Measurements from ENCODE around the gene UBASH3A.

The UBASH3A gene

DNA sequence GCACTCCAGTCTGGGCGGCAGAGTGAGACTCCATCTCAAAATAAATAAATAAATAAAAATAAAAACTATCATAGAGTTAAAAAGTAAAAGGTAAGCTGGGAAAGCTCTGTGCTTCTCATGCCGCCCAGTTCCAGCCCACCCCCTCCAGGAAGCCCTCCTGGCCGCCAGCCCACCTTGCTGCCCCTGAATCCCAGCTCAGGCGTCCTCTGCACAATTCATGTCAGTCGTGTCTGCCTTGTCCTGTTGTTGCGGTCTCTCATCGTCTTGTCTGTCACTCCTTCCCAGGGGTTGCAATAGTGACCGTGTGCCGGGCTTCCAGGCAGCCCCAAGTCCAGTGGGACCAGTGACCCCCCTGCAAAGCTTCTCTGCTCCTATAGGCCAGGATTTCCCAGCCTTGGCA lies 48.2 kb downstream of the UBASH3A start:
- DNase-seq (ENCODE audit: low read depth): no peak

DNA sequence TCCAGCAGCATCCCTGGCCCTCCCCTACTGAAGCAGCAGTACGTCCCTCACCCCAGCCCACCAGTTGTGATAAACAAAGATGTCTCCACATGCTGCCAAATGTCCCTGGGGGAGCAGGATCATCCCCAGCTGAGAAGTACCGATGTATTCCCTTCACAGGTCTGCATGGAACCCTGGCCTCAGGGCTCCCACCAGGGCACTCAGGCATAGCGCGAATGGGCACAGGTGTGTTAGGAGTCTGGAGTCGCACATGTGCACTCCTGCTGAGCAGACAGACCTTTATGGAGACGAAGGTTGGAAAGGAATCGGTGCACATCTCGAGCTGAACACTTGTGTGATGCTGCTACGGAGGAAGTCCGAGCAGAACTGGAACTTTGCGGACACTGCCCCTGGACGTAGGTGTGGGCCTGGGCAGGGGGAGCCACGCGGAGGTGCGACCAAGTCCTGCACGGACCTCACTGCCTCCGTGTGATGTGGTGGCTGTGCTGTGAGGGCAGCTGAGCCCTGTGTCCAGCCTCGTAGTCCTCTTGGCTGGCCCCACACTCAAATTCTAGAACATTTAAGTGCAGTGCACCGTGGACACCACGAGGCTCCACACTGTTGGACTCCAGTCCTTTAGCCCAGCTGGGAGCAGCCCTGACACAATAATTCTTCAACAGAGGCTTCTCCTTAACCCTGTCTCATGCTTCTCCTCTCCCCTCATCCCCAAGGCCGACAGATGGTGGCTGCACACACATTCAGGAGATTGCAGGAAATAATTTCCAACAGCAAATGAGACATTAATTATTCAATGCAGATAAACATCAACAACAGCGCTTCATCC lies 48.9 kb downstream of the UBASH3A start:
- no peak for DNase-seq (ENCODE audit: low read depth)

DNA sequence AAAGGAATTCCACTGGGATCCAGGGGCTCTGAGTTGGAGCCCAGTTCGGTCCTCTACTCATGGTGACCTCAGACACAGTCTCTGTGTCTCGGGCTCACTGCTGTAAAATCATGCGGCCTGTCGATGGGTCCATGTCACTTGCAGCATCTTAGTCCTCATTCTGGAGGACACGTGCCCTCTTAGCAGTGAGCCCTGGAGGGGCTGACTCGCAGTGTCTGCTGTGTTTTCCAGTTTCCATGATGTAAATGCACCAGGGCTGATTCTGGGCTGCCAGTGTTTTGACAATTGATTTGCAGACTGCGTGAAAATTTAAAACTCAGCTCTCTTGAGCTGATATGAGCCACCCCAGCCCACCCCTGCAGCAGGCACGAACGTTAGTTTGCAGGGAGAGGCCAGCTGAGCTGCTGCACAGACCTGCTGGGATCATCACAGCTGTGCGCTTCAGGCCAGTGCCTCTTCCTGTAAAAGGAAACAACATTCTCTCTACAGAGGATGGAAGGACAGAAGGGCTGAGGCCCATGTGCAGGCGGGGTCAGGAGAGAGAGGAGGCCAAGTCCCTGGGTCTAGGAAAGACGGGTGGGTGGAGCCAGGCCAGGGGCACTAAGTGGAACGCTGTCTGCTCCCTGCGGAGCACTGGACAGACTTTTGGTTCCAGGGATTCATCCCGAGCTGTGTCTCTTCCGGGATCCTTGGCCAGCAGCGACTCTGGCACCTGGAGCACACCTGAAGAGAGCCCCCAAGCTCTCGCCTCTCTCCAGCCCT lies 49.7 kb downstream of the UBASH3A start:
- DNase-seq (ENCODE audit: low read depth): no peak

DNA sequence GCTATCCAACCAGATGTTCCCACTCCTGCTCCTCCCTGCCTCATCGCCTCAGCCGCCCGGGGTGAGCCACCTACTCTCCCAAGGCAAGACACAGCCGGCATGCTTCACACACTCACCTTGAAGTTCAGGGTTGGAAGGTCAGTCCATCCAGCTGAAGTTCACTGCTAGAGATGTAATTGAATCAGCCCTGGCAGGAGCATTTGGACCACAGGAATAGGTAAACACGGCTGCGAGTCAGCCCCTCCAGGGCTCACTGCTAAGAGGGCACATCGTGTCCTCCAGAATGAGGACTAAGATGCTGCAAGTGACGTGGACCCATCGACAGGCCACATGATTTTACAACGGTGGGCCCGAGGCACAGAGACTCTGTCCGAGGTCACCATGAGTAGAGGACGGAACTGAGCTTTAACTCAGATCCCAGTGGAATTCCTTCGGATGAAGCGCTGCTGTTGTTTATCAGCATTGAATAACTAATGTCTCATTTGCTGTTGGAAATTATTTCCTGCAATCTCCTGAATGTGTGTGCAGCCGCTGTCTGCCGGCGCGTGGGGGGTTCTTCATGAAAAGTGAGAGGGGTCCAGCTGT lies 50.4 kb downstream of the UBASH3A start:
- DNase-seq (ENCODE audit: low read depth): no peak

DNA sequence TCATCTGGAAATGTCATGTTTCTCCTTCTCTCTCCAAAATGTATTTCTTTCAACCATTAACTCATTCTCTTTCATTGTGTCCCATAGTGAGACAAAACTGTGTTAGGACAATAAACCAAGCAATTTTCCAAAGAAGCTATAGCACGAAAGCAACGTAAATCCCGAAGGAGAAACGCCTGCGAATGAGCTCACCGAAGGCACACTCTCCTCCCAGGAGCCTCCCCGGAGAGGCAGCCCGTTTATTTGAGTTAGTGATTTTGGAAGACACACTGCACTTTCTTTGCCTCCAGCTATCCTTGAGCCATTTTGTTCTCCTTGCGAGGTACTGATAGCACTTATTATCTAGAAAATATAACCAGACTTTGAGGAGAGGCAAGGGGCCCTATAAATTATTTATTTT lies 51.1 kb downstream of the UBASH3A start:
- no peak for DNase-seq (ENCODE audit: low read depth)

DNA sequence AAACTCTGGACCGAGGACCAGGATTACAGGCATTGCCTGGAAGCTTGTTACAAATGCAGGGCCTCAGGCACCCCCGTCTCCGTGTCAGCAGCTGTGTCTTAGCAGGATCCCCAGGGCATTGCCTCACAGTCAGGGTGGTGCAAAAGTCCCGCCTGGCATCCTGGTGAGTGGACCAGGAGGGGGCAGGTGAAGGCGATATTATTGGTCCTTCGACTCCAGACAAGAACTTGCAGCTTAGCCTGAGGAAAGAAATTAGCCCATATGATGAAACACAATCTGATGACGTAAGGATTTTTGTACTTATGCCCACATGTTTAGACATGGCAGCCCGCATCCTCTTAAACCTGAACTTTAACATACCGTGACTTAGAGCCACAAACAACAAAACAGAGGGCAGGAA lies 51.5 kb downstream of the UBASH3A start:
- DNase-seq (ENCODE audit: low read depth): no peak

DNA sequence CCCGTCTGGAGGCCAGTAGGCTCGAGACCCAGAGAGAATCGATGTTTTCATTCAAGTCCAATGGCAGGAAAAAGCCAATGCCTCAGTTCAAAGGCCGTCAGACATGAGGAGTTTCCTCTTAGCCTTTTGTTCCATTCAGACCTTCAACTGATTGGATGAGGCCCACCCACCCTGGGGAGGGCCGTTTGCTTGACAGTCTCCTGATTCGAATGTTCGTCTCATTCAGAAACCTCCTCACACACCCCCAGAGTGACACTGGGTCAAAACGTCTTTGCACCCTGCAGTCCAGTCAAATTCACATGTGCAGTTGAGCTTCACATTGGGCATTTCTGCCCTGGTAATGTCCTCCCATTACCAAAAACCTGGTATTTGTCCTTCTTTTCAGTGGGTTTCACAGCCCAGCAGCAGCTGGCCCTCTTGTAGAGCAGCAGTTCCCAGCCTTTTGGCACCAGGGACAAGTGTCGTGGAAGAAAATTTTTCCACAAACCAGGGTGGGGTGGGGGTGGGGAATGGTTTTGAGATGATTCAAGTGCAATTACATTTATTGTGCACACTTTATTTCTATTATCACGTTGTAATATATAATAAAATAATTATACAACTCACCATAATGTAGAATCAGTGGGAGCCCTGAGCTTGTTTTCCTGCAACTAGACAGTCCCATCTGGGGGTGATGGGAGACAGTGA lies 52.2 kb downstream of the UBASH3A start:
- DNase-seq (ENCODE audit: low read depth): no peak

DNA sequence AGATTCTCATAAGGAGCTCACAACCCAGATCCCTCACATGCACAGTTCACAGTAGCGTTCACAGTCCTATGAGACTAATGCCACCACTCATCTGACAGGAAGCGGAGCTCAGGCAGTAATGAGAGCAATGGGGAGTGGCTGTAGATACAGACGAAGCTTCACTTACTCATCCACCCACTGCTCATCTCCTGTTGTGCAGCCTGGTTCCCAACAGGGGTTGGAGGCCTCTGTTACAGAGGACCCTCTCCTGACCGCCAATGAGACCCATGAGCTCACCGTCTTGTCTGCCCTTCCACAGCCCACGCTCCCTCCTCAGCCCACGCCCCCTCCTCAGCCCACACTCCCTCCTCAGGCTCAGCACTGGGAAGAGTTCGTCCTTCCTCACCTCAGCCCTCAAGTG lies 52.8 kb downstream of the UBASH3A start:
- peak; percentile 45 for DNase-seq (ENCODE audit: low read depth)

DNA sequence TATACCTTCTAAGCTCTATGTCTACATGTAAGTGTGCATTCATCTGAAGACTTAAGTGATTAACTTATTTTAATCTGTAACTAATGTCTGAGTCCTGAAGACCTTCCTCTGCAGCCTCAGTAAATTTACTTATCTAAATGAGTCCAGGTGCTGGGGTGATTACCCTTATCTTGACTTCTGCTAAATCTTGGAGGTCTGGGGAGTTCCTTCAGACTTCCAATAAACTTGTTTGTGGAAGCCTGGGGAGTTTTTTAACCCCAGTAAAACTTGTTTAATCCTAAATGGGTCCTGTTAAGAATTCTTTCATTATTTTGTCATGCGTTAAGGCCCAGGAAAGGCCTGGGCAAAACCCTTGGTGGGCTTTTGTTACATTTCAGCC lies 55.4 kb downstream of the UBASH3A start:
- no peak for DNase-seq (ENCODE audit: low read depth)

DNA sequence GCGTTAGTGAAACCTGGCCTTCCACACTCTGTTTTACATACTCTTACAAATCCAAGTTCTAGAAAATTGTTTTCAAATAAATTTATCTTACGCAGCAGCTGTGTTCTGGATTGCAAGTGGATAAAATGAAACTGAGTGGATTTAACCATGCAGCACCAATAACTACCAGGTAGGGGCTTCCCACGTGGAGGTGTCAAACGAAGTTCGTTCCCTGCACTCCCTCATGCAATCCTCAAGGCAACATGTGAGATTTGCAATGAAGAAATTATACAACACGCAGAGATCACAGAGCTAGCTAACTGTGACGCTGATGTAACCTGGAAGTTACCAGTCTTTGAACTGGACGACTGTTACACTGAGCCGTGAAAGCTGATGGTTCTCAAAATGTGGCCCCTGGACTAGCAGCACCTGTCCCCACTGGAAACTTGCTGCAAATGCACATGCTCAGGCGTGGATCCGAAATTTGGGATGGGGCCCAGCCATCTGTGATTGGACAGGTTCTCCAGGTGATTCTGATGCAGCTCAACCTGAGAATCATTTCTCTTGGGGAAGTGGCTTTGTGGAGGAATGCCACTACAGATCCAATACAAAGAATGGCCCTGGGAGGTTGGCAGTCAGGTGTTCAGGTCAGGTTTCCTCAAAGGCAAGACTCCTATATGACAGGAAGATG lies 56.0 kb downstream of the UBASH3A start:
- no peak for DNase-seq (ENCODE audit: low read depth)

DNA sequence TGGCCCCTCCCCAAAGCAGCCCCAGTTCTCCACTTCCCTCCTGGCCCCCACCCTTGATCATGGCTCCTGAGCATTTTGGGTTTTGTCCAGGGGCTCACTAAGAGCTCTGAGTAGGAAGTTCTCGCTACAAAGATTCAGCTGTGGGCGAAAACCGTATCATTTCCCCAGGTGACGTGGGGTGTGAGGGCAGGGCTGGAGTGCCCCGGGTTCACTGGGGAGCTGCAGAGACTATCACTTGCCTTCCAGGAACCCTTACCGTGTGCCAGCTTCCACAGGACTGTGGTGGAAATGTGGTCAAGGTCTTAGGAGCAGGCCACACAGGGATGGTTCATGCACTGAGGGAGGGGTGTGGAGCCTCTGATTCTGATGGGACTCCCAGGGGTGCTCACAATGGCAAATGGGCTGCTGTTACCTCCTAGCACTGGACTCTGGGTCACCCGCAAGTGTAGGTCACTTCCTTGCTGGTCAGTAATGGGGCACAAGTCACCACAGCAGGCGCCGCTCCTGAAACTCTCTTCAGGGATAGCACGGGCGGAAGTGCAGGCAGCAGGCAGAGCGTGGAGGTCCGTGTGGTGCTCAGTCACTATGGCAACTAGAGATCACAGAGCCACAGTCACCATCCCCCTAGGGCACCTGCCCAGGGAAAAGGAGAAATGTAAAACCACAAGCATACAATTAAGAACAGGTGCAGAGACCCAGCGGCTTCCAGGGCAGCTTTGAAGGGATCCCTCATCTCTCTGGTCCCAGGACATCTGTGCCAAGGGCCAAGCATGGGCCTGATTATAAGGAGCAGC lies 56.9 kb downstream of the UBASH3A start:
- no peak for DNase-seq (ENCODE audit: low read depth)

DNA sequence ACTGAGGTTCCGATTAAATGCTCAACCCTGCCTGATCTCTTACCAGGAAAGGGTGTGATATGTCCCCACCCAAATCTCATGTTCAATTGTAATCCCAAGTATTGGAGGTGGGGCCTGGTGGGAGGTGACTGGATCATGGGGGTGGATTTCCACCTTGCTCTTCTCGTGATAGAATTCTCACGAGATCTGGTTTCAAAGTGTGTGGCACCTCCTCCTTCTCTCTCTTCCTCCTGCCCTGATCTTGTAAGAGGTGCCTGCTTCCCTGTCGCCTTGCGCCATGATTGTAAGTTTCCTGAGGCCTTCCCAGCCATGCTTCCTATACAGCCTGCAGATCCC lies 57.5 kb downstream of the UBASH3A start:
- no peak for DNase-seq (ENCODE audit: low read depth)

DNA sequence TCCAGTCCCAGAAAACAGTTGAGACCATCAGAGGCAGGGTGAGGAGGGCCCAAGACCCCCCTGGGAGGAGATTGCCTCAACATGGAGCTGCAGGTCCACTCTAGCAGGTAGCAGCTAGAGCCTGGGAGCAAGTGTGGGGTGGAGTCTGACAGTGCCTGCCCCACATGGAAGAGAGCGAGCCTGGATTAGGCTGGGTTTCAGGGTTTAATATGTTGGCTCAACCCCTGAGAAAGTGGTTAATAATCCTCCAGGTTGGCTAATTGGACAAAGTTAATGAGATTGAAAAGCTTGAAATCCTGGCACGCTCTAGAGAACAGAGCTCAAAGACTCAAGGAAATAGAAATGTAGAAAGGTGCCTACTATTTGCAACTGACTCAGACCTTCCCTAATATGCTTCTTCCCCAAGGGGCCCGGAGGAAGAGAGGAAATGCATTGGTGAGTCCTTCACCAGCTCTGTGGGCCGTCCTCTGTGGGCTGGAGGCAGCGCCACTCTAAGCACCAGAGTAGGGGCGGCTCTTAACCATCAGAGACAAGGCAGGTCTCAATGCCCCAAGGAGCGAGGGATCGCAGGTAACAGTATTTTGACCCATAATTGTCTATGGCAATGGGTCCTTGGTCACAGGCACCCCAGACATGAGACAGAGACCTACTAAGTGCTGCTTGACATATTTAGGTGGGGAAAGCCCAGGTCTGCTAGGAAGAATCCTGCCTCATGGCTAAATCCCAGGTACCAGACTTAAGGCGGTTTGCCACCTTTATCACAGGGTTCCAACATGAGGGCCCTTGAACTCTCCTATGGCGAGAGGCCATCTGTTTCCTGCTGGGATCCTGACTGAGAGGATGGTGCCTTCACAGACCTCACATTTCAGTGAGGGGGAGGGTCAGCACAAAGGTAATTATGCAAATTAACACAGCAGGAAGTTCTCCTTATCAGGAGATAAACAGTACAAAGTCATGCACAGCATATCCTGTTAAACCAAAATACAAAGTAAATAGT lies 58.5 kb downstream of the UBASH3A start:
- DNase-seq (ENCODE audit: low read depth): peak; percentile 81

DNA sequence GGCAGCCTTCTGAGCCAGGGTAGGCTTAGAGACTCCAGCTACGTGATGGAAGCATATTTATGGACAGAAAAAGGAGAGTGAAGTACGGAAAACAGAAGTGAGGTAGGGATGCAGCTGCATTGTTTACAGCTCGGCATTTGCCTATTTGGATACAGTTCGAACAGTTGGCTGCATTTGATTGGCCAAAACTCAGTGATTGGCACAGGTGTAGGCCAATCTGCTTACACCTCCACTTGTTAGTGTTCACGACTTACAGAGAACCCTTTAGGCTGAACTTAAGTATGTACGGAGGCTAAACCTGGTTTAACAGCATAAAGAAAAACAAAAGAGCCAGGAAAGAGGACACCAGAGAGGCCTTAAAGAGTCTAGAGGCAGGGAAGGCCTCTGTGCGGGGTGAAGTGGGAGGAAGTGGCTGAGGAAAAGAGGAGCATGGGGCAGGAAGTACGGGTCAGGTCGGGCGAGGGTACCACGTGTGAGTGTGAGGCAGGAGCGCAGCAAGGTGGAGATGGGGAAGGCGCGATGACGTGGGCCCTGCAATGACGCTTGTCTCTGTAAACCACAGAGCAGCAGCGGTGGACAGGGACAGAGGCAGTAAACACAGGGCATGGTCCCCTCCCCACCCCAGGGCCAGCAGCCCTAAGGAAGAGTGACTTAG lies 60.3 kb downstream of the UBASH3A start:
- DNase-seq (ENCODE audit: low read depth): peak; percentile 65

DNA sequence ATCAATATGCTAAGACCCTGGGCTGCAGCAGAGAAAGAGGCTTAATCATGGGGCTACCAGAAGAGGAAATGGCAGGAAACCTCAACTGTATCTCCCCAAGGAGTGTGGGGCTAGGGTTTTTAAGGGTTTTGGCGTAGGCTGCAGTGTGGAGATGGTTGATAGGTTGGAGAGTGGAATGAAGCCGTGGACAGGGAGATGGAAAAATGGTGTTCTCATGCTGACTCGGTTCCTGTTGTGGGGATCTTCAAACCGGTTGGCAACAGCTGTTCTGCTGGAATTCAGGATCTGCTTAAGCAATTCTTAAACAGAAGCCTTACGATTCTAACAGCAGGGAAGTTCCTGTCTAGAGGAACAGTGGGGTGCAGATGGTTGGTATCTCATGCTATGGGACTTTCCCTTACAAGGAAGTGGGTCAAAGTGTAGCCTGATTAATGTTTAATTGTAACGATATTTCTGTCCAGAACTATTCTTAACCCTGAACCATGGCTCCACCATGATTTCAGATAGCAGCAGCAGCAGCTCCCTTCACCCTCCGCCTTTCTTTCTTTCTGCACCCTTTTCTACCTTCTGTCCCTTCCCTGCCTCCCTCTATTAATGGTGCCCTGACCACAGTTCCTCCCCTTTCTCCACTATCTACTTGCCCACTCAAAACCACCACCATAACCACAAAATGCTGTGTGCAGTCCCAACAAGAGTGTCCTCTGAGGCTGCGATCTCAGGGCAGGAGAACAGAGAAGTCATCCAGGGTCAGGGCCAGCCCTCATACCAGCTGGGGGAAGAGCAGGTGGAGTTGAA lies 61.5 kb downstream of the UBASH3A start:
- peak; percentile 98 for DNase-seq (ENCODE audit: low read depth)

DNA sequence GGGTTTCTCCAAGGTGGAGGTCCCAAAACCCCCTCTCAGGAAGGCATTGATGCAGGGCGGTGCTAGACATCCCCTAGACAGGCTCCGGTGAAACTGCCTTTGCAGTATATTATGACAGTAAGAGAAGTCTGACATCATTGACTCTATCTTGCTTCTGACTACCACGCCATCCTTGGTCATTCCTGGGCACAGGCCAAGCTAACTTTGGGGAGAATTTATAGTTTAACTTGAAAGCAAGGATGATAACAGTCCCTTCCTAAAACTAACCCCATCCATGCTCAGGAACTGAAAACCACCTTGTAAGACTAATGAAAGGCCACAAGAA lies 62.1 kb downstream of the UBASH3A start:
- no peak for DNase-seq (ENCODE audit: low read depth)

DNA sequence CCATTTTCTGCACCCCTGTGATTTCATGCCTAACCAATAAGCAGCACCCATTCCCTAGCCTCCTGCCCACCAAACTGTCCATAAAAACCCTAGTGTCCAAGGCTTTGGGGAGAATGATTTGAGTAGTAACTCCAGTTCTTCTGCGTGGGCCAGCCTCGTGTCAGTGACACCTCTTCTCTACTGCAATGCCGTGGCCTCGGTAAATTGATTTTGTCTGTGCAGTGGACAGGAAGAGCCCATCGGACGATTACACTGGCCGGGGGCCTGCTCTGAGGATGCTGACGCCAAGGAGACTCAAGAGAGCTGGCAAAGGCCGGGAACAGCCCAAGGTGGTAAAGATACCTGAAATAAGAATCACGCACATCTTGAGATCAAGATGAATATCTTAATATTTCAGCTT lies 63.0 kb downstream of the UBASH3A start:
- no peak for DNase-seq (ENCODE audit: low read depth)

DNA sequence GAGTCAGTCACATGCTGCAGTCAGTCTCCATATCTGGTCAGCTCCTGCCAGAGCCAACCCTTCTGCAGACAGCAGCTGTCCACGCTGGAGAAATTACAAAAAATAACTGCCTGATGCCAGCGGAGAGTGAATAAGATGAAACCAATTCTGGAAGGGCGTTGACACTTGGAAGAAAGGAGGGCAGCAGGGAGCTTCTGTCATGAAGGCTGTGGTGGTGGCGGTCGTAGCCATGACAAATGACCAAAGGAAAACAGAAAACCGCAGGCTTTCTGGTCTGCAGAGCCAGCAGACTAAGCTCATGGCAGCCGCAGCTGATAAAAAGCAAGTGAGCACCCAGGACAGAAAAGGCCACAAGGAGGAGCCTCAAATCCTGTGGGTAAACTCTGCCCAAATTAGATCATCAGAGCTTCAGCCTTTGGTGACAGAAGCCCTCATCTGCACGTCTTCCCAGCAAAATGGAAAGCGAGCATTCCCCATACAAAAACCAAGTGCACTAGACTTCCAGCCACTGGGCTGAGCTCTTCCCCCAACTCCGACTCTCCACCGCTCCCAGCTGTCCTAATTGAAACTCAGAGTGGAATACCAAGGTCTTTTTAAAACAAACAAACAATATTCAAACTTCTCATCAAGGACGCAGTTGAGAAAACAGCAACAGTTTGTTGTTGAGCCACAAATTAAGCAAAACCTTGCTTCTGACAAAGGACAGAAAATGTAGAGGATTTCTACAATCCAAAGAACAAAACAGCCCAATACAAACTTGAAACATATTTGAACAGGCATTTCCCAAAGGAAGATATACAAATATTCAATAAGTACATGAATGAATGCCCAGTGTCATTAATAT lies 63.7 kb downstream of the UBASH3A start:
- DNase-seq (ENCODE audit: low read depth): peak; percentile 94

Measured in CMK (cell line).